Measurements from ENCODE around the gene PRSS36.
"Not testable (repeated sequence)": the region's sequence is repeated elsewhere in the genome, so short reads cannot be mapped to it uniquely, and the experiment has no call there.

The PRSS36 gene

GRCh38 chr16:31141489-31142108, 8.3 kb downstream of the PRSS36 start:
- DNase-seq = no peak

- not testable (repeated sequence) for DNase-seq
Measured at GRCh38 chr16:31141071-31141469, 8.8 kb downstream of the PRSS36 start.

GRCh38 chr16:31138621-31139578, 11.0 kb downstream of the PRSS36 start:
- no peak for DNase-seq

- not testable (repeated sequence) for DNase-seq
Measured at GRCh38 chr16:31136822-31137499, 12.9 kb downstream of the PRSS36 start.

GRCh38 chr16:31136287-31136662, 13.6 kb downstream of the PRSS36 start:
- no peak for DNase-seq

GRCh38 chr16:31135535-31136286, 14.2 kb downstream of the PRSS36 start, which contains the start of gene PRSS8:
PRSS8 (minus strand) TSS chr16:31135727; CDS start chr16:31135498, 229 bp downstream.
- no peak for DNase-seq

GRCh38 chr16:31134625-31135534, 15.0 kb downstream of the PRSS36 start:
- no peak for DNase-seq

- no peak for DNase-seq
Measured at GRCh38 chr16:31134091-31134571, 15.7 kb downstream of the PRSS36 start.

- DNase-seq = no peak
Measured at GRCh38 chr16:31133046-31133501, 16.8 kb downstream of the PRSS36 start.

- no peak for DNase-seq
Measured at GRCh38 chr16:31132303-31132979, 17.4 kb downstream of the PRSS36 start.

- no peak for DNase-seq
Measured at GRCh38 chr16:31131841-31132271, 18.0 kb downstream of the PRSS36 start.

GRCh38 chr16:31131416-31131815, 18.4 kb downstream of the PRSS36 start:
- no peak for DNase-seq

- no peak for DNase-seq
Measured at GRCh38 chr16:31130899-31131298, 19.0 kb downstream of the PRSS36 start.

GRCh38 chr16:31130336-31130891, 19.5 kb downstream of the PRSS36 start:
- no peak for DNase-seq

- DNase-seq = no peak
Measured at GRCh38 chr16:31129568-31130335, 20.1 kb downstream of the PRSS36 start.

GRCh38 chr16:31128711-31129567, 20.9 kb downstream of the PRSS36 start:
- no peak for DNase-seq

- no peak for DNase-seq
Measured at GRCh38 chr16:31127182-31127581, 22.7 kb downstream of the PRSS36 start.

- no peak for DNase-seq
Measured at GRCh38 chr16:31125844-31126243, 24.0 kb downstream of the PRSS36 start.

GRCh38 chr16:31120129-31120528, 29.7 kb downstream of the PRSS36 start:
- DNase-seq = no peak
